Astrocyte (in vitro differentiated cells and primary cell): ENCODE measurements around the gene LGALS3BP.

Experiments used
- CTCF ChIP-seq: IDR thresholded peaks from 2 replicates; pipeline ENCODE4 v1.5.1; 2011; ENCODE audit warnings: low read depth, mild to moderate bottlenecking, inconsistent platforms, low read length, moderate library complexity; ENCODE audit not compliant: insufficient read depth
- EZH2 ChIP-seq: IDR thresholded peaks from 2 replicates; pipeline ENCODE4 v1.6.1; 2012; ENCODE audit warnings: mild to moderate bottlenecking, low read length, inconsistent platforms; ENCODE audit not compliant: insufficient read depth

GRCh38 chr17:79000396-79001189, 20.9 kb upstream of the LGALS3BP start:
- TF ChIP-seq CTCF = no peak
- TF ChIP-seq EZH2 = no peak
